NB4 (cell line): ENCODE results near the gene STARD3.

Source experiments
- CTCF ChIP-seq: IDR thresholded peaks from one replicate; pipeline ENCODE4 v1.5.1; 2012; ENCODE audit warnings: low read depth, low read length
- MYC ChIP-seq: IDR thresholded peaks from 2 replicates; pipeline ENCODE4 v1.6.1; 2011; ENCODE audit warnings: low read depth, low read length
- POLR2A ChIP-seq: IDR thresholded peaks from 2 replicates; pipeline ENCODE4 v1.6.1; 2011; ENCODE audit warnings: mild to moderate bottlenecking; ENCODE audit not compliant: insufficient read length; ENCODE audit errors: extremely low read depth

- no peak for TF ChIP-seq POLR2A
- no peak for TF ChIP-seq CTCF
- no peak for TF ChIP-seq MYC
Observed at GRCh38 chr17:39700148-39700987, 63.4 kb downstream of the STARD3 start.
